Measurements from ENCODE around the gene UNC13A. TPM values are rescaled to one million over a fixed set of nuclear protein-coding genes. Genes with fewer than 3 reads are reported as not detected.

The UNC13A gene
- total and polyA plus RNA-seq, 2 of the 13 experiments (the other 11 are each of a cell fraction or from before 2014, with no cell fraction given), result 0.11 to 0.45 TPM

DNA sequence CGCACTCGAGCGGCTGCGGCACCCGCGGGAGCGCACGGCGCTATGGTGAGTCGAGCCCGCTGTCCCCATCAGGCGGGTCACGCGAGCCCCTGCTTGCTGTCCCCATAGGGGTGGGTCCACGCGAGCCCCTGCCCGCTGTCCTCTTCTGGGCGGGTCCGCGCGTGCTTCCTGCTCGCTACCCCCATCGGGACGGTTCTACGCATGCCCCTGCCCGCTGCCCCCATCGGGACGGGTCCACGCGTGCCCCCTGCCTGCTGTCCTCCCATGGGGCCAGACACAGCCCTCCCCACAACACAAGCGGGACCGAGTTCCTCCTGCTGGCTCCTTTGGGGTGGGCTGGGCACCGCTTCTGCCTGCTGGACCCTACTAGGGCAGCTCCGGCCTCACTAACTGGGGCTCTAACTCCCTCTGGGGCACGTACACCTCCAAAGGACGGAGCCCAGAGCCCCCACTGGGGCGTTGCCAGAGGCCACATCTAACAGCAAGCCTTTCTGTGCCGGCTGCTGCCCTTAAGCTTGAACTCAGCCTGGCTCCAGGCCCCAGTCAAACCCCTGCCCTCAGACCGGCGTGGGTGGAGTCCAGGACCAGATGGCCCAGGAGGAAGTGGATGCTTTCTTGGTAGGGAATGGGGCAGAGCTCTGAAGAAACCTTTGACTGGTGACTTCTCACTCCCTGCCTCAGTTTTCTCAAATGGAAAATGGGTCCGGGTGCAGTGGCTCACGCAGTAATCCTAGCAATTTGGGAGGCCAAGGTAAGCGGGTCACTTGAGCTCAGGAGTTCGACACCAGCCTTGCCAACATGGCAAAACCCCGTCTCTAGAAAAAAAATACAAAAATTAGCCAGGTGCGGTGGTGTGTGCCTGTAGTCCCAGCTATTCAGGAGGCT, 132.0 kb downstream of the UNC13A start:
- Histone ChIP-seq H3K9me3 (ENCODE audit: low read length) (no peaks in the 10 kb centered on the region), H3K4me2 (ENCODE audit: low read depth, low read length) (peak overlapping the region; percentile 81), H2AFZ (ENCODE audit: low read length) (no peak overlapping the region), H3K27ac (ENCODE audit: extremely low read length, insufficient read depth, low read length) (peak overlapping the region; percentile 56), H3K4me1 (ENCODE audit: insufficient read depth, low read length) (peaks cover 25% of the 10 kb centered on the region), H3K36me3 (replicated peaks in 1 of 2; ENCODE audit: control insufficient read depth in 1 of 2, insufficient read depth in 2 of 2, low read length in 2 of 2) (peaks cover 12 to 20% of the 10 kb centered on the region in 2 experiments), H3K4me3 (replicated peaks in 1 of 3; ENCODE audit: insufficient read depth in 1 of 3, low read depth in 2 of 3, low read length in 3 of 3) (peak overlapping the region; percentile 68 to 98 (median 82)), H3K79me2 (ENCODE audit: insufficient read depth, low read length) (peaks cover 15% of the 10 kb centered on the region), H4K20me1 (ENCODE audit: insufficient read depth, low read length) (no peaks in the 10 kb centered on the region), H3K9ac (ENCODE audit: insufficient read depth, low read depth, low read length) (peak overlapping the region; percentile 82), H3K27me3 (ENCODE audit: control insufficient read depth in 1 of 2, insufficient read depth in 2 of 2, low read length in 2 of 2) (no peaks in the 10 kb centered on the region)
- 52% methylated on average over 7 of the region's 46 CpGs for WGBS (ENCODE audit: low lambda C conversion rate)
- no TSS peak for BruUV-seq (replicated peaks)
- ChIA-PET POLR2A (interaction anchor here (0.9 to 1.6 kb wide), 3 partner anchors 18 to 303 kb away, joined by 3 read pairs; partner anchors contain the start of genes PGLS and RPL18A), CTCF (ENCODE audit: low intra/inter-chr PET ratio, low total read pairs) (interaction anchor here (0.6 kb wide), 1 partner anchor 45 kb away, joined by 3 read pairs; no protein-coding TSS in a partner anchor)
- FAIRE-seq (no peak), ATAC-seq (peak; percentile 72), DNase-seq (ENCODE audit: low spot score) (no peak)
- in situ Hi-C loops (cut with HindIII; ENCODE audit: extremely low pct_ligation_motif_present, low pct_unique_long_range_greater_than_20kb) (no loop called here), intact Hi-C loops (cut with micrococcal nuclease; ENCODE audit: unreplicated experiment) (no loop called here)
- TF ChIP-seq ZNF646 (CRISPR knock-in tag; IDR thresholded peaks at IDR 0.05), result no peak
- TF ChIP-seq ZNF605 (CRISPR knock-in tag; IDR thresholded peaks at IDR 0.05), result no peak; the same call in 1 of the 2 replicates
- TF ChIP-seq RCOR2 (CRISPR knock-in tag; IDR thresholded peaks at IDR 0.05), result no peak
- no peak for TF ChIP-seq ATF6 (CRISPR knock-in tag; conservative IDR thresholded peaks at IDR 0.05)
- TF ChIP-seq, protein P1, sequence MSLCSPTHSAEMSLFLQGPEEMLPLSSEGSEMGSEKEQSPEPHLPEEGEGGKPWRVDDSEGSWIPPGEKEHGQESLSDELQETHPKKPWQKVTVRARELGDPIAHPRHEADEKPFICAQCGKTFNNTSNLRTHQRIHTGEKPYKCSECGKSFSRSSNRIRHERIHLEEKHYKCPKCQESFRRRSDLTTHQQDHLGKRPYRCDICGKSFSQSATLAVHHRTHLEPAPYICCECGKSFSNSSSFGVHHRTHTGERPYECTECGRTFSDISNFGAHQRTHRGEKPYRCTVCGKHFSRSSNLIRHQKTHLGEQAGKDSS (CRISPR knock-in tag; IDR thresholded peaks at IDR 0.05; ENCODE audit: borderline replicate concordance, low read depth), result peak; percentile 5; the same call in 1 of the 2 replicates
- TF ChIP-seq ZNF556 (CRISPR knock-in tag; IDR thresholded peaks at IDR 0.05; ENCODE audit: borderline replicate concordance), result no peak
- no peak for TF ChIP-seq RARA (CRISPR knock-in tag; IDR thresholded peaks at IDR 0.05)
- no peak; the same call in 1 of the 2 replicates for TF ChIP-seq ZNF704 (CRISPR knock-in tag; IDR thresholded peaks at IDR 0.05; ENCODE audit: borderline replicate concordance)
- no peak for TF ChIP-seq ZNF225 (CRISPR knock-in tag; IDR thresholded peaks at IDR 0.05)
- no peak for TF ChIP-seq NR2C2 (CRISPR knock-in tag; IDR thresholded peaks at IDR 0.05; ENCODE audit: borderline replicate concordance)

Data from HepG2 (cell line).